AG04449 (cell line): ENCODE data around the gene GALK1.

ENCODE experiments used
- CTCF ChIA-PET: fragments of 350-600 bp; formaldehyde crosslinking; extraction: SDS; loops from one replicate; lab custom pipeline; 2021; ENCODE audit warnings: antibody characterized with exemption; lab: Yijun Ruan, JAX
- POLR2A ChIA-PET: fragments of 400-600, 350-600 bp; formaldehyde crosslinking; extraction: SDS; loops from one replicate; lab custom pipeline; 2020; ENCODE audit warnings: antibody characterized with exemption, inconsistent platforms; lab: Yijun Ruan, JAX
- DNase-seq: peaks from one replicate; pipeline ENCODE4 v3.0.0-alpha.2; 2010; ENCODE audit warnings: low read depth, low spot score
- H3K4me3 ChIP-seq: 2 replicates; pipeline ENCODE4 v1.5.1; 2011; ENCODE audit warnings: low read depth, mild to moderate bottlenecking, control low read depth, low read length
- TF ChIP-seq, protein P1 (sequence below): IDR thresholded peaks from one replicate; pipeline ENCODE4 v1.5.1; 2011; ENCODE audit warnings: mild to moderate bottlenecking, moderate library complexity, low read length, control low read depth, inconsistent platforms; ENCODE audit not compliant: insufficient read depth; ENCODE audit errors: missing control alignments

The GALK1 gene

DNA sequence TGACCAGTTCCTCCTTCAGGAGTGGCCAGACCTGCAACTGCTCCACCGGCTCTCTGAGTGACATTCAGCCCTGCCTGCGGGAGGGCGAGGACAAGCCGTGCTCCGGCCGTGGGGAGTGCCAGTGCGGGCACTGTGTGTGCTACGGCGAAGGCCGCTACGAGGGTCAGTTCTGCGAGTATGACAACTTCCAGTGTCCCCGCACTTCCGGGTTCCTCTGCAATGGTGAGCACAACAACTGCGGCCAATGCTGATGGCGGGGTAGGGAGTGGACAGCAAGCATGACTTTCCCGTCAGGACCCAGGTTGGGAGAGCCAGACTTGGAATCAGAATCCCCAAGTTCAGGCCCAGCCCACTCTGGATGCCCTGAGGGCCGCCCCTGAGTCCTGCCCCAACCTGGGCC, 31.5 kb downstream of the GALK1 start:
- CTCF ChIA-PET = interaction anchor here (1.4 to 13.1 kb wide), 3 partner anchors 14 to 100 kb away, joined by 4 to 174 read pairs (median 9); partner anchors contain the start of gene SMIM5
- DNase-seq = no peak
- POLR2A ChIA-PET = no interaction called here
- H3K4me3 ChIP-seq = no peak overlapping the region
- TF ChIP-seq, protein P1, sequence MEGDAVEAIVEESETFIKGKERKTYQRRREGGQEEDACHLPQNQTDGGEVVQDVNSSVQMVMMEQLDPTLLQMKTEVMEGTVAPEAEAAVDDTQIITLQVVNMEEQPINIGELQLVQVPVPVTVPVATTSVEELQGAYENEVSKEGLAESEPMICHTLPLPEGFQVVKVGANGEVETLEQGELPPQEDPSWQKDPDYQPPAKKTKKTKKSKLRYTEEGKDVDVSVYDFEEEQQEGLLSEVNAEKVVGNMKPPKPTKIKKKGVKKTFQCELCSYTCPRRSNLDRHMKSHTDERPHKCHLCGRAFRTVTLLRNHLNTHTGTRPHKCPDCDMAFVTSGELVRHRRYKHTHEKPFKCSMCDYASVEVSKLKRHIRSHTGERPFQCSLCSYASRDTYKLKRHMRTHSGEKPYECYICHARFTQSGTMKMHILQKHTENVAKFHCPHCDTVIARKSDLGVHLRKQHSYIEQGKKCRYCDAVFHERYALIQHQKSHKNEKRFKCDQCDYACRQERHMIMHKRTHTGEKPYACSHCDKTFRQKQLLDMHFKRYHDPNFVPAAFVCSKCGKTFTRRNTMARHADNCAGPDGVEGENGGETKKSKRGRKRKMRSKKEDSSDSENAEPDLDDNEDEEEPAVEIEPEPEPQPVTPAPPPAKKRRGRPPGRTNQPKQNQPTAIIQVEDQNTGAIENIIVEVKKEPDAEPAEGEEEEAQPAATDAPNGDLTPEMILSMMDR = no peak

DNA sequence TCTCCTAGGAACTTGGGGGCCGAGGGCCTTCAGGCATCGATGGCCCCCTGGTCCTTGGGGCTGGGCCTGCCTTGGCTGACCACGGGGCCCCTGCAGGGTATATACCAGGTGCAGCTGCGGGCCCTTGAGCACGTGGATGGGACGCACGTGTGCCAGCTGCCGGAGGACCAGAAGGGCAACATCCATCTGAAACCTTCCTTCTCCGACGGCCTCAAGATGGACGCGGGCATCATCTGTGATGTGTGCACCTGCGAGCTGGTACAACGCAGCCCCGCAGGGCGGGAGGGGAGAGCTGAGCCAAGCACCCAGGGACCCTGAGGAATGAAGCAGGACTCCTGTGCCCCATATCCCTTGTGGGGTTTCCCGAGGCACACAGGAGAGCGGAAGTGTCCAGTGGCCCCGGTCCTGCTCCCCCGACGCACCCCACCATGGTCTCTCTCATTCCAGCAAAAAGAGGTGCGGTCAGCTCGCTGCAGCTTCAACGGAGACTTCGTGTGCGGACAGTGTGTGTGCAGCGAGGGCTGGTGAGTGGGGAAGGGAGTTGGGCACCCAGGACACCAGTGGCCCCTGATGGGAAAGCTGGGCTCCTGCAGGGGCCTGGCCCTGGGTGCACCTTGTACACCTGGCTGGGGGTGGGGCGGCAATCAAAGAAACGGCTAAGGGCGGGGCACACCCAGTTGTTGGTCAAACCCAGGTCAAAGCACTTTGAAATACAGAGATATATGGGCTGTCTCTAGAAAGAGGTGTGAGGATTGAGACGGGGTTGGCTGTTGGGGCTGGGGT, 33.1 kb downstream of the GALK1 start:
- DNase-seq = no peak
- ChIA-PET CTCF (interaction anchor here (1.4 to 13.1 kb wide), 3 partner anchors 16 to 99 kb away, joined by 4 to 174 read pairs (median 9); partner anchors contain the start of gene SMIM5), POLR2A (no interaction called here)
- TF ChIP-seq, protein P1 = no peak
- H3K4me3 ChIP-seq = no peak overlapping the region

DNA sequence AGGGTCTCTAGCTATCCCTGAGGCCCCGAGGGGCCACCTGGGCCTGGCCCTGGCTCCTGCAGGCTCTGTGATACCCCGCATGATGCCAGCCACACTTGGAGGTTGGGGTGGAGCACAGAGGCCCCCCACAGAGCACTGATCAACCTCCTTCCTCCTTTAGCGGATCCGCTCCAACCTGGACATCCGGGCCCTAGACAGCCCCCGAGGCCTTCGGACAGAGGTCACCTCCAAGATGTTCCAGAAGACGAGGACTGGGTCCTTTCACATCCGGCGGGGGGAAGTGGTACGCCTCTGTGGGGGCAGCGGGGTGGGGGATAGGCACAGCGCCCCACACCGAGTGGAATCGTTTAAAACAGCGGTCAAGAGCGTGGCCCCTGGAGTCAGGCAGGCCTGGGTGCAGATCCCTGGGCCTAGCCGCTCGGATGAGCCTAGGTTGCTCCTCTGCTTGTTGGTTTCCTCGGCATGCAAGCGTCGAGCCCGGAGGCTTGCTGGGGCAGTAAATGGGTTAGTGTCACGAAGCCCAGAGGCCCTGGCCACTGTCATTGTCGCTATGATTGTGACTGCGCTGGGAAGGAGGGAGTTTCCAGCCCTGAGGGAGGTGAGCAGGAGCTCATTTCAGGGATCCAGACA, 33.8 kb downstream of the GALK1 start:
- TF ChIP-seq, protein P1 = no peak
- H3K4me3 ChIP-seq = no peak overlapping the region
- DNase-seq = no peak
- POLR2A ChIA-PET = no interaction called here
- CTCF ChIA-PET = interaction anchor here (1.8 to 13.1 kb wide), 3 partner anchors 17 to 98 kb away, joined by 9 to 174 read pairs (median 9); partner anchors contain the start of gene SMIM5

DNA sequence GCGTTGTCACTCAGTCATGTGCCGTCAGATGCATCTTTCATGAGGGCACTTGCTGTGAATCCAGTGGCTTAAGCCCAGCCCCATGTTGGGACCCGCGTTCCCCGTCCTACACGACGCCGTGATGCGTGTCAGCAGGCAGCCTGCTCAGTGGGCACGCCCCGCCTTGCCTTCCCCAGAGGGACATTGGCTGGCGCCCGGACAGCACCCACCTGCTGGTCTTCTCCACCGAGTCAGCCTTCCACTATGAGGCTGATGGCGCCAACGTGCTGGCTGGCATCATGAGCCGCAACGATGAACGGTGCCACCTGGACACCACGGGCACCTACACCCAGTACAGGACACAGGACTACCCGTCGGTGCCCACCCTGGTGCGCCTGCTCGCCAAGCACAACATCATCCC, 34.9 kb downstream of the GALK1 start:
- H3K4me3 ChIP-seq = no peak overlapping the region
- CTCF ChIA-PET = interaction anchor here (1.0 to 13.1 kb wide), 4 partner anchors 9 to 97 kb away, joined by 4 to 174 read pairs (median 7); partner anchors contain the start of gene SMIM5
- TF ChIP-seq, protein P1 = no peak
- POLR2A ChIA-PET = interaction anchor here (1.0 kb wide), 1 partner anchor 8 kb away, joined by 3 read pairs; no protein-coding TSS in a partner anchor
- DNase-seq = no peak

DNA sequence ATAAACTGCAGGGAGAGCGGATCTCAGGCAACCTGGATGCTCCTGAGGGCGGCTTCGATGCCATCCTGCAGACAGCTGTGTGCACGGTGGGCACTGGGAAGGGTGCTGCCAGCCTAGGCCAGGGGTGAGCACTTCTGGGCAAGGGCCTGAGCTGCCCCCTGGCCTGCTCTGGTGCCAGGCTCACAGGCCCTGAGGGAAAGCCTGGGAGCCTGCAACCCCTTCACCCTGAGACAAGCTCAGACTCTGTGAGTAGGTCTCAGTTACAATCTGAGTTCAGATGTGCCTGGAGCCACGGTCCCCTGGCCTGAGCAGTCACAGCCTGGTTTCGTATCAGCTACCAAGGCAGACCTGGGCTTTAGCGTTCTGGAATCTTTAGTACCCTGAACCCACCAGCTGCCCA, 35.6 kb downstream of the GALK1 start:
- CTCF ChIA-PET = interaction anchor here (1.0 to 13.1 kb wide), 4 partner anchors 10 to 96 kb away, joined by 4 to 174 read pairs (median 7); partner anchors contain the start of gene SMIM5
- TF ChIP-seq, protein P1 = no peak
- POLR2A ChIA-PET = interaction anchor here (1.0 kb wide), 1 partner anchor 9 kb away, joined by 3 read pairs; no protein-coding TSS in a partner anchor
- no peak overlapping the region for H3K4me3 ChIP-seq
- DNase-seq = no peak
